HG03060 (cell line): ENCODE data around the gene CDK11B.
"Not testable (repeated sequence)": the region's sequence is repeated elsewhere in the genome, so short reads cannot be mapped to it uniquely, and the experiment has no call there.

ENCODE experiments used
- ATAC-seq: cut with Tn5 transposase; IDR thresholded peaks from one replicate; pipeline ENCODE4 v1.9.1; 2021; ENCODE audit warnings: low read depth, moderate number of reproducible peaks; ENCODE audit not compliant: unreplicated experiment

Gene CDK11B

GRCh38 chr1:1600861-1601563 is 57.8 kb downstream of the CDK11B start:
- ATAC-seq = no peak

- ATAC-seq = no peak
Measured at GRCh38 chr1:1599935-1600860, 58.6 kb downstream of the CDK11B start, which contains the start of gene FNDC10. Gene FNDC10 (minus strand): TSS chr1:1600135. CDS start chr1:1600015, 120 bp downstream.

- ATAC-seq = no peak
Measured at GRCh38 chr1:1599030-1599934, 59.5 kb downstream of the CDK11B start.

- no peak for ATAC-seq
Measured at GRCh38 chr1:1598720-1599029, 60.1 kb downstream of the CDK11B start.

- ATAC-seq = no peak
Measured at GRCh38 chr1:1598051-1598719, 60.6 kb downstream of the CDK11B start.

GRCh38 chr1:1597275-1597930 is 61.4 kb downstream of the CDK11B start:
- no peak for ATAC-seq

GRCh38 chr1:1596493-1597274 is 62.1 kb downstream of the CDK11B start:
- ATAC-seq = no peak

- not testable (repeated sequence) for ATAC-seq
Measured at GRCh38 chr1:1595341-1595740, 63.5 kb downstream of the CDK11B start.

GRCh38 chr1:1594602-1595260 is 64.1 kb downstream of the CDK11B start:
- ATAC-seq = no peak

- ATAC-seq = no peak
Measured at GRCh38 chr1:1593834-1594601, 64.8 kb downstream of the CDK11B start.

GRCh38 chr1:1591452-1591851 is 67.4 kb downstream of the CDK11B start:
- ATAC-seq = no peak
